HUES48 (cell line): ENCODE data around the gene SYNGR4.

Experiments used
- H3K27ac ChIP-seq: one replicate; pipeline ENCODE4 v1.7.0; 2013; ENCODE audit warnings: low read depth, low read length, inconsistent platforms
- H3K27me3 ChIP-seq: 2 replicates; pipeline ENCODE4 v1.6.1; 2013; ENCODE audit warnings: mild to moderate bottlenecking, low read length; ENCODE audit not compliant: control insufficient read depth, insufficient read depth
- H3K36me3 ChIP-seq: 2 replicates; pipeline ENCODE4 v1.6.1; 2013; ENCODE audit warnings: low read length; ENCODE audit not compliant: control insufficient read depth, insufficient read depth
- H3K4me1 ChIP-seq: 2 replicates; pipeline ENCODE4 v1.6.1; 2013; ENCODE audit warnings: mild to moderate bottlenecking, low read length; ENCODE audit not compliant: control insufficient read depth, insufficient read depth
- H3K4me3 ChIP-seq: 2 replicates; pipeline ENCODE4 v1.5.1; 2013; ENCODE audit warnings: mild to moderate bottlenecking, low read depth, low read length
- H3K9ac ChIP-seq: 2 replicates; pipeline ENCODE4 v1.6.1; 2013; ENCODE audit warnings: mild to moderate bottlenecking, low read depth, low read length, moderate library complexity
- H3K9me3 ChIP-seq: 2 replicates; pipeline ENCODE4 v1.6.1; 2013; ENCODE audit warnings: low read length; ENCODE audit not compliant: control insufficient read depth, insufficient read depth

Gene SYNGR4

GRCh38 chr19:48398375-48399235 is 34.4 kb downstream of the SYNGR4 start:
- Histone ChIP-seq H3K27ac (no peak overlapping the region), H3K27me3 (peaks cover 46% of the 10 kb centered on the region), H3K36me3 (no peaks in the 10 kb centered on the region), H3K9me3 (no peaks in the 10 kb centered on the region), H3K9ac (peak overlapping the region; percentile 65; the same call in 1 of the 2 replicates), H3K4me3 (peak overlapping the region; percentile 70), H3K4me1 (peaks cover 34% of the 10 kb centered on the region)

- Histone ChIP-seq H3K4me3 (peak overlapping the region; percentile 53), H3K27me3 (peaks cover 30% of the 10 kb centered on the region), H3K36me3 (no peaks in the 10 kb centered on the region), H3K9ac (peak overlapping the region; percentile 44; the same call in 1 of the 2 replicates), H3K9me3 (no peaks in the 10 kb centered on the region), H3K4me1 (peaks cover 31% of the 10 kb centered on the region), H3K27ac (peak overlapping the region; percentile 62)
These were observed 36.0 kb downstream of the SYNGR4 start for GRCh38 chr19:48400018-48400742.

GRCh38 chr19:48401287-48401686 is 37.1 kb downstream of the SYNGR4 start:
- no peak overlapping the region for H3K27ac ChIP-seq
- H3K4me3 ChIP-seq: no peak overlapping the region
- no peaks in the 10 kb centered on the region for H3K9me3 ChIP-seq
- peaks cover 24% of the 10 kb centered on the region for H3K4me1 ChIP-seq
- no peak overlapping the region for H3K9ac ChIP-seq
- H3K36me3 ChIP-seq: no peaks in the 10 kb centered on the region
- H3K27me3 ChIP-seq: peaks cover 19% of the 10 kb centered on the region

- no peaks in the 10 kb centered on the region for H3K9me3 ChIP-seq
- H3K9ac ChIP-seq: no peak overlapping the region
- H3K27me3 ChIP-seq: no peaks in the 10 kb centered on the region
- peaks cover 23% of the 10 kb centered on the region for H3K4me1 ChIP-seq
- H3K27ac ChIP-seq: no peak overlapping the region
- H3K4me3 ChIP-seq: no peak overlapping the region
- no peaks in the 10 kb centered on the region for H3K36me3 ChIP-seq
These were observed 39.4 kb downstream of the SYNGR4 start for GRCh38 chr19:48403606-48404005.

GRCh38 chr19:48405010-48405659 is 41.0 kb downstream of the SYNGR4 start:
- no peak overlapping the region for H3K9ac ChIP-seq
- no peaks in the 10 kb centered on the region for H3K36me3 ChIP-seq
- H3K9me3 ChIP-seq: no peaks in the 10 kb centered on the region
- H3K27ac ChIP-seq: no peak overlapping the region
- peaks cover 20% of the 10 kb centered on the region for H3K4me1 ChIP-seq
- H3K27me3 ChIP-seq: no peaks in the 10 kb centered on the region
- H3K4me3 ChIP-seq: no peak overlapping the region

GRCh38 chr19:48405850-48406249 is 41.7 kb downstream of the SYNGR4 start:
- Histone ChIP-seq H3K27ac (no peak overlapping the region), H3K4me3 (no peak overlapping the region), H3K4me1 (peaks cover 15% of the 10 kb centered on the region), H3K9ac (no peak overlapping the region), H3K27me3 (no peaks in the 10 kb centered on the region), H3K9me3 (no peaks in the 10 kb centered on the region), H3K36me3 (no peaks in the 10 kb centered on the region)

GRCh38 chr19:48413879-48414587 is 49.9 kb downstream of the SYNGR4 start:
- Histone ChIP-seq H3K9ac (no peak overlapping the region; the same call in 1 of the 2 replicates), H3K4me1 (peaks cover 19% of the 10 kb centered on the region; the same call in 1 of the 2 replicates), H3K27ac (peak overlapping the region; percentile 78), H3K9me3 (no peaks in the 10 kb centered on the region), H3K36me3 (no peaks in the 10 kb centered on the region), H3K4me3 (peak overlapping the region; percentile 67), H3K27me3 (no peaks in the 10 kb centered on the region)

- H3K27me3 ChIP-seq: no peaks in the 10 kb centered on the region
- H3K9me3 ChIP-seq: no peaks in the 10 kb centered on the region
- no peak overlapping the region for H3K9ac ChIP-seq
- no peak overlapping the region; the same call in 1 of the 2 replicates for H3K4me3 ChIP-seq
- peaks cover 20% of the 10 kb centered on the region; the same call in 1 of the 2 replicates for H3K4me1 ChIP-seq
- no peak overlapping the region for H3K27ac ChIP-seq
- H3K36me3 ChIP-seq: no peaks in the 10 kb centered on the region
These were observed 51.2 kb downstream of the SYNGR4 start for GRCh38 chr19:48415395-48415794.

GRCh38 chr19:48415806-48416221 is 51.6 kb downstream of the SYNGR4 start:
- no peak overlapping the region; the same call in 1 of the 2 replicates for H3K4me3 ChIP-seq
- no peaks in the 10 kb centered on the region for H3K9me3 ChIP-seq
- no peak overlapping the region for H3K27ac ChIP-seq
- H3K27me3 ChIP-seq: no peaks in the 10 kb centered on the region
- no peak overlapping the region for H3K9ac ChIP-seq
- H3K4me1 ChIP-seq: peaks cover 20% of the 10 kb centered on the region; the same call in 1 of the 2 replicates
- H3K36me3 ChIP-seq: no peaks in the 10 kb centered on the region

- H3K36me3 ChIP-seq: no peaks in the 10 kb centered on the region
- no peak overlapping the region for H3K4me3 ChIP-seq
- peaks cover 20% of the 10 kb centered on the region; the same call in 1 of the 2 replicates for H3K4me1 ChIP-seq
- no peak overlapping the region for H3K27ac ChIP-seq
- no peak overlapping the region for H3K9ac ChIP-seq
- H3K9me3 ChIP-seq: no peaks in the 10 kb centered on the region
- no peaks in the 10 kb centered on the region for H3K27me3 ChIP-seq
These were observed 53.3 kb downstream of the SYNGR4 start for GRCh38 chr19:48417421-48417820.
